IgD-negative memory B cell (primary cell): Measurements from ENCODE around the gene CARD8. TPM values are rescaled to one million over a fixed set of nuclear protein-coding genes. Genes with fewer than 3 reads are reported as not detected.
"Not testable (repeated sequence)": the region's sequence is repeated elsewhere in the genome, so short reads cannot be mapped to it uniquely, and the experiment has no call there.

Experiments
- H3K27ac Mint-ChIP-seq, 3 donors: one replicate each; pipeline ENCODE4 v1.8.0; 2020 to 2022; ENCODE audit warnings: mild to moderate bottlenecking in 3 of 3, mixed read lengths in 3 of 3, moderate library complexity in 1 of 3
- H3K27me3 Mint-ChIP-seq: one replicate; pipeline ENCODE4 v1.8.0; 2021; ENCODE audit warnings: mixed read lengths
- H3K36me3 Mint-ChIP-seq: one replicate; pipeline ENCODE4 v1.8.0; 2020; ENCODE audit warnings: mild to moderate bottlenecking, mixed read lengths
- H3K4me1 Mint-ChIP-seq, 3 donors: one replicate each; pipeline ENCODE4 v1.8.0; 2020 to 2022; ENCODE audit warnings: mixed read lengths in 3 of 3, mild to moderate bottlenecking in 1 of 3
- H3K4me3 Mint-ChIP-seq, 4 donors: one replicate each; pipeline ENCODE4 v1.8.0; 2020 to 2022; ENCODE audit warnings: mild to moderate bottlenecking in 4 of 4, mixed read lengths in 4 of 4, moderate library complexity in 3 of 4
- H3K9me3 Mint-ChIP-seq, 3 donors: one replicate each; pipeline ENCODE4 v1.8.0; 2020 to 2021; ENCODE audit warnings: mixed read lengths in 3 of 3, mild to moderate bottlenecking in 1 of 3
- polyA plus RNA-seq: library from polyadenylated mRNA; unstranded; fragments of 300-500 nt; fragmentation: Illumina TruSeq; gene quantifications from one replicate; pipeline ENCODE4 v1.2.3, GENCODE V29; 2021

CARD8 gene
- polyA plus RNA-seq, 1 donor from 2014 or later = 85.7 TPM

- peak overlapping the region; percentile 98 to 99 (median 99) for H3K27ac Mint-ChIP-seq
- H3K4me1 Mint-ChIP-seq = peaks cover 46 to 65% (median 61%) of the 10 kb centered on the region in 3 donors
- no peaks in the 10 kb centered on the region for H3K9me3 Mint-ChIP-seq
- no peaks in the 10 kb centered on the region for H3K27me3 Mint-ChIP-seq
- H3K4me3 Mint-ChIP-seq = peak overlapping the region; percentile 92 to 99 (median 98)
- no peaks in the 10 kb centered on the region for H3K36me3 Mint-ChIP-seq
Observed at GRCh38 chr19:48249502-48250014, 6.2 kb downstream of the CARD8 start.

- Mint-ChIP-seq H3K27ac (peak overlapping the region; percentile 51 to 99 (median 87)), H3K27me3 (no peaks in the 10 kb centered on the region), H3K9me3 (no peaks in the 10 kb centered on the region), H3K4me1 (peaks cover 47 to 61% (median 59%) of the 10 kb centered on the region in 3 donors), H3K4me3 (peak overlapping the region; percentile 74 to 92 (median 86)), H3K36me3 (no peaks in the 10 kb centered on the region)
Observed at GRCh38 chr19:48248081-48248833, 7.5 kb downstream of the CARD8 start.

GRCh38 chr19:48247212-48247611 lies 8.5 kb downstream of the CARD8 start:
- H3K4me3 Mint-ChIP-seq = no peak overlapping the region

GRCh38 chr19:48246101-48246500 lies 9.6 kb downstream of the CARD8 start:
- Mint-ChIP-seq H3K4me3 (peak overlapping the region in 1 of 4 donors; percentile 65), H3K4me1 (peaks cover 40 to 52% (median 49%) of the 10 kb centered on the region in 3 donors), H3K27ac (peak overlapping the region in 1 of 3 donors; percentile 39), H3K27me3 (no peaks in the 10 kb centered on the region), H3K36me3 (no peaks in the 10 kb centered on the region), H3K9me3 (no peaks in the 10 kb centered on the region)

More at GRCh38 chr19:48247212-48247611, 8.5 kb downstream of the CARD8 start:
- no peaks in the 10 kb centered on the region for H3K9me3 Mint-ChIP-seq
- H3K4me1 Mint-ChIP-seq = peaks cover 43 to 54% (median 51%) of the 10 kb centered on the region in 3 donors
- no peak overlapping the region for H3K27ac Mint-ChIP-seq
- H3K36me3 Mint-ChIP-seq = no peaks in the 10 kb centered on the region
- H3K27me3 Mint-ChIP-seq = no peaks in the 10 kb centered on the region

GRCh38 chr19:48244281-48244680 lies 11.4 kb downstream of the CARD8 start:
- no peaks in the 10 kb centered on the region for H3K27me3 Mint-ChIP-seq
- H3K4me3 Mint-ChIP-seq = peak overlapping the region; percentile 36 to 84 (median 74)
- peaks cover 26 to 44% (median 41%) of the 10 kb centered on the region in 3 donors for H3K4me1 Mint-ChIP-seq
- peak overlapping the region; percentile 10 to 69 (median 36) for H3K27ac Mint-ChIP-seq
- no peaks in the 10 kb centered on the region for H3K9me3 Mint-ChIP-seq
- no peaks in the 10 kb centered on the region for H3K36me3 Mint-ChIP-seq

- Mint-ChIP-seq H3K27ac (peak overlapping the region in 1 of 3 donors; percentile 65), H3K4me1 (peaks cover 20 to 36% (median 35%) of the 10 kb centered on the region in 3 donors)
- H3K27me3 Mint-ChIP-seq, H3K9me3 Mint-ChIP-seq, H3K4me3 Mint-ChIP-seq, H3K36me3 Mint-ChIP-seq: not testable (repeated sequence)
Observed at GRCh38 chr19:48241771-48242170, 13.9 kb downstream of the CARD8 start.

GRCh38 chr19:48239582-48240141 lies 16.1 kb downstream of the CARD8 start:
- Mint-ChIP-seq H3K9me3 (no peaks in the 10 kb centered on the region), H3K27me3 (no peaks in the 10 kb centered on the region), H3K4me1 (peaks cover 11 to 22% (median 21%) of the 10 kb centered on the region in 3 donors), H3K27ac (no peak overlapping the region), H3K4me3 (no peak overlapping the region), H3K36me3 (no peaks in the 10 kb centered on the region)

- Mint-ChIP-seq H3K36me3 (no peaks in the 10 kb centered on the region), H3K4me3 (no peak overlapping the region), H3K27ac (no peak overlapping the region), H3K27me3 (no peaks in the 10 kb centered on the region), H3K9me3 (no peaks in the 10 kb centered on the region), H3K4me1 (peaks cover 6 to 17% (median 15%) of the 10 kb centered on the region in 3 donors)
Observed at GRCh38 chr19:48239120-48239519, 16.6 kb downstream of the CARD8 start.

GRCh38 chr19:48237057-48237456 lies 18.7 kb downstream of the CARD8 start:
- peaks cover 4% of the 10 kb centered on the region for H3K36me3 Mint-ChIP-seq
- H3K4me1 Mint-ChIP-seq = peaks cover 7 to 15% (median 14%) of the 10 kb centered on the region in 3 donors

GRCh38 chr19:48230555-48231129 lies 25.1 kb downstream of the CARD8 start:
- no peaks in the 10 kb centered on the region for H3K27me3 Mint-ChIP-seq
- no peak overlapping the region for H3K4me3 Mint-ChIP-seq
- H3K9me3 Mint-ChIP-seq = no peaks in the 10 kb centered on the region
- H3K4me1 Mint-ChIP-seq = peaks cover 0 to 2% (median 0%) of the 10 kb centered on the region in 3 donors
- H3K36me3 Mint-ChIP-seq = peaks cover 4% of the 10 kb centered on the region
- no peak overlapping the region for H3K27ac Mint-ChIP-seq

More at GRCh38 chr19:48237057-48237456, 18.7 kb downstream of the CARD8 start:
- Mint-ChIP-seq H3K4me3 (no peak overlapping the region), H3K9me3 (no peaks in the 10 kb centered on the region), H3K27me3 (no peaks in the 10 kb centered on the region), H3K27ac (no peak overlapping the region)

GRCh38 chr19:48221628-48222027 lies 34.1 kb downstream of the CARD8 start:
- Mint-ChIP-seq H3K4me3 (no peak overlapping the region), H3K4me1 (no peaks in the 10 kb centered on the region), H3K27me3 (no peaks in the 10 kb centered on the region), H3K36me3 (peaks cover 4% of the 10 kb centered on the region), H3K27ac (no peak overlapping the region), H3K9me3 (no peaks in the 10 kb centered on the region)

- H3K27ac Mint-ChIP-seq, H3K27me3 Mint-ChIP-seq, H3K36me3 Mint-ChIP-seq, H3K9me3 Mint-ChIP-seq, H3K4me3 Mint-ChIP-seq, H3K4me1 Mint-ChIP-seq: not testable (repeated sequence)
Observed at GRCh38 chr19:48220784-48221183, 34.9 kb downstream of the CARD8 start.

GRCh38 chr19:48218997-48219396 lies 36.7 kb downstream of the CARD8 start:
- Mint-ChIP-seq H3K27ac (no peak overlapping the region), H3K9me3 (no peaks in the 10 kb centered on the region), H3K36me3 (peaks cover 5% of the 10 kb centered on the region), H3K27me3 (no peaks in the 10 kb centered on the region), H3K4me1 (no peaks in the 10 kb centered on the region), H3K4me3 (no peak overlapping the region)

- peaks cover 4% of the 10 kb centered on the region for H3K36me3 Mint-ChIP-seq
- no peak overlapping the region for H3K4me3 Mint-ChIP-seq
Observed at GRCh38 chr19:48216933-48217332, 38.8 kb downstream of the CARD8 start.

GRCh38 chr19:48213959-48214358 lies 41.8 kb downstream of the CARD8 start:
- peaks cover 0 to 12% (median 0%) of the 10 kb centered on the region in 3 donors for H3K4me1 Mint-ChIP-seq
- no peak overlapping the region for H3K4me3 Mint-ChIP-seq
- H3K27ac Mint-ChIP-seq = peak overlapping the region in 1 of 3 donors; percentile 87
- H3K36me3 Mint-ChIP-seq = peaks cover 4% of the 10 kb centered on the region
- no peaks in the 10 kb centered on the region for H3K9me3 Mint-ChIP-seq
- H3K27me3 Mint-ChIP-seq = no peaks in the 10 kb centered on the region

More at GRCh38 chr19:48216933-48217332, 38.8 kb downstream of the CARD8 start:
- Mint-ChIP-seq H3K27ac (no peak overlapping the region), H3K27me3 (no peaks in the 10 kb centered on the region), H3K9me3 (no peaks in the 10 kb centered on the region), H3K4me1 (peaks cover 0 to 5% (median 0%) of the 10 kb centered on the region in 3 donors)
